Measurements from ENCODE around the gene SERINC5.

- TF ChIP-seq, protein P1, sequence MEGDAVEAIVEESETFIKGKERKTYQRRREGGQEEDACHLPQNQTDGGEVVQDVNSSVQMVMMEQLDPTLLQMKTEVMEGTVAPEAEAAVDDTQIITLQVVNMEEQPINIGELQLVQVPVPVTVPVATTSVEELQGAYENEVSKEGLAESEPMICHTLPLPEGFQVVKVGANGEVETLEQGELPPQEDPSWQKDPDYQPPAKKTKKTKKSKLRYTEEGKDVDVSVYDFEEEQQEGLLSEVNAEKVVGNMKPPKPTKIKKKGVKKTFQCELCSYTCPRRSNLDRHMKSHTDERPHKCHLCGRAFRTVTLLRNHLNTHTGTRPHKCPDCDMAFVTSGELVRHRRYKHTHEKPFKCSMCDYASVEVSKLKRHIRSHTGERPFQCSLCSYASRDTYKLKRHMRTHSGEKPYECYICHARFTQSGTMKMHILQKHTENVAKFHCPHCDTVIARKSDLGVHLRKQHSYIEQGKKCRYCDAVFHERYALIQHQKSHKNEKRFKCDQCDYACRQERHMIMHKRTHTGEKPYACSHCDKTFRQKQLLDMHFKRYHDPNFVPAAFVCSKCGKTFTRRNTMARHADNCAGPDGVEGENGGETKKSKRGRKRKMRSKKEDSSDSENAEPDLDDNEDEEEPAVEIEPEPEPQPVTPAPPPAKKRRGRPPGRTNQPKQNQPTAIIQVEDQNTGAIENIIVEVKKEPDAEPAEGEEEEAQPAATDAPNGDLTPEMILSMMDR (IDR thresholded peaks at IDR 0.05) = no peak
- TF ChIP-seq POLR2AphosphoS5 (IDR thresholded peaks at IDR 0.05; ENCODE audit: low read depth, low read length) (no peak), REST (IDR thresholded peaks at IDR 0.05; ENCODE audit: insufficient read depth in 1 of 2, low read depth in 2 of 2, low read length in 1 of 2) (no peak)
Measured at GRCh38 chr5:80187421-80188090, 68.3 kb downstream of the SERINC5 start.

Data from Panc1 (cell line).